Measurements from ENCODE around the gene COG3. TPM values are rescaled to one million over a fixed set of nuclear protein-coding genes. Genes with fewer than 3 reads are reported as not detected.

Gene COG3
- total and polyA plus RNA-seq, 2 experiments from 2014 or later = 26.2 to 82.9 TPM

- TF ChIP-seq CTCF (IDR thresholded peaks at IDR 0.05; ENCODE audit: low read depth, low read length) = no peak
Observed at GRCh38 chr13:45434556-45435371, 30.0 kb upstream of the COG3 start.

GRCh38 chr13:45436332-45436731 lies 28.4 kb upstream of the COG3 start:
- Histone ChIP-seq H3K27ac (no peak overlapping the region), H3K4me1 (ENCODE audit: low read depth) (peaks cover 26% of the 10 kb centered on the region), H3K9me3 (ENCODE audit: low read depth) (no peaks in the 10 kb centered on the region), H3K4me3 (no peak overlapping the region), H3K27me3 (no peaks in the 10 kb centered on the region), H3K36me3 (no peaks in the 10 kb centered on the region)
- DNase-seq (ENCODE audit: low read depth in 1 of 2, low spot score in 1 of 2) = no peak
- TF ChIP-seq CTCF (IDR thresholded peaks at IDR 0.05; ENCODE audit: low read depth, low read length) = no peak

More at GRCh38 chr13:45434556-45435371, 30.0 kb upstream of the COG3 start:
- no peak overlapping the region for H3K27ac ChIP-seq
- DNase-seq (ENCODE audit: low read depth in 1 of 2, low spot score in 1 of 2) = no peak
- H3K27me3 ChIP-seq = no peaks in the 10 kb centered on the region
- H3K4me1 ChIP-seq (ENCODE audit: low read depth) = peaks cover 17% of the 10 kb centered on the region
- H3K4me3 ChIP-seq = no peak overlapping the region
- no peaks in the 10 kb centered on the region for H3K9me3 ChIP-seq (ENCODE audit: low read depth)
- no peaks in the 10 kb centered on the region for H3K36me3 ChIP-seq

- no peak overlapping the region for H3K4me3 ChIP-seq
- no peaks in the 10 kb centered on the region for H3K36me3 ChIP-seq
- H3K27ac ChIP-seq = no peak overlapping the region
- no peaks in the 10 kb centered on the region for H3K27me3 ChIP-seq
- TF ChIP-seq CTCF (IDR thresholded peaks at IDR 0.05; ENCODE audit: low read depth, low read length) = no peak
- DNase-seq (ENCODE audit: low read depth in 1 of 2, low spot score in 1 of 2) = no peak
- peaks cover 29% of the 10 kb centered on the region for H3K4me1 ChIP-seq (ENCODE audit: low read depth)
- no peaks in the 10 kb centered on the region for H3K9me3 ChIP-seq (ENCODE audit: low read depth)
Observed at GRCh38 chr13:45436953-45437352, 27.8 kb upstream of the COG3 start.

GRCh38 chr13:45437947-45438346 lies 26.8 kb upstream of the COG3 start:
- Histone ChIP-seq H3K27ac (peak overlapping the region; percentile 41), H3K9me3 (ENCODE audit: low read depth) (no peaks in the 10 kb centered on the region), H3K36me3 (no peaks in the 10 kb centered on the region), H3K27me3 (no peaks in the 10 kb centered on the region), H3K4me1 (ENCODE audit: low read depth) (peaks cover 24% of the 10 kb centered on the region), H3K4me3 (no peak overlapping the region)
- TF ChIP-seq CTCF (IDR thresholded peaks at IDR 0.05; ENCODE audit: low read depth, low read length) = no peak
- DNase-seq (ENCODE audit: low read depth in 1 of 2, low spot score in 1 of 2) = no peak

- DNase-seq (ENCODE audit: low read depth in 1 of 2, low spot score in 1 of 2) = no peak
- no peaks in the 10 kb centered on the region for H3K9me3 ChIP-seq (ENCODE audit: low read depth)
- no peaks in the 10 kb centered on the region for H3K36me3 ChIP-seq
- no peak overlapping the region for H3K4me3 ChIP-seq
- no peaks in the 10 kb centered on the region for H3K27me3 ChIP-seq
- H3K4me1 ChIP-seq (ENCODE audit: low read depth) = peaks cover 15% of the 10 kb centered on the region
- TF ChIP-seq CTCF (IDR thresholded peaks at IDR 0.05; ENCODE audit: low read depth, low read length) = no peak
- H3K27ac ChIP-seq = peak overlapping the region; percentile 87
Observed at GRCh38 chr13:45439008-45439407, 25.7 kb upstream of the COG3 start.
